Measurements from ENCODE around the gene LIPC. TPM values are rescaled to one million over a fixed set of nuclear protein-coding genes. Genes with fewer than 3 reads are reported as not detected.

Gene LIPC
- total and polyA plus RNA-seq, 2 experiments from 2014 or later: not detected

DNA sequence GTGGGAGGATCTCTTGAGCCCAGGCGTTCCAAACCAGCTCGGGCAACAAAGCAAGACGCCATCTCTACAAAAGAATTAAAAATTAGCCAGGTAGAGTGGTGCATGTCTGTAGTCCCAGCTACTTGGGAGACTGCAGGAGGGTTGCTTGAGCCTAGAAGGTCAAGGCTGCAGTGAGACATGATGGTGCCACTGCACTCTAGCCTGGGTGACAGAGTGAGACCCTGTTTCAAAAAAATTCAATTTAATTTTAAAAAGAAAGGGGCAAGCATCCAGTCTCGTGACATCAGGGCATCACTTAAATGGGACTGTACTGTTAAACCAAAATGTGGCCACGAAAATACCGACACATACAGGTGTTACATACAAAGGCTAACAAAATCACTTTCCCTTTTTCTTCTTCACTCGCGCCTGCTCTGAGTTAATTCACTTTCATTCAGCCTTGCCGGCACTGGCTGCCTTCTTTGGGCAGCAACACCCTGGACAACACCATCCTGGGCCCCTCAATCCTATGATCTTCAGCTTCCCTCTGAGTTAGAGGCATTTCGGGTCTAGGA, 121.7 kb downstream of the LIPC start (continued):
- TF ChIP-seq, protein P1, sequence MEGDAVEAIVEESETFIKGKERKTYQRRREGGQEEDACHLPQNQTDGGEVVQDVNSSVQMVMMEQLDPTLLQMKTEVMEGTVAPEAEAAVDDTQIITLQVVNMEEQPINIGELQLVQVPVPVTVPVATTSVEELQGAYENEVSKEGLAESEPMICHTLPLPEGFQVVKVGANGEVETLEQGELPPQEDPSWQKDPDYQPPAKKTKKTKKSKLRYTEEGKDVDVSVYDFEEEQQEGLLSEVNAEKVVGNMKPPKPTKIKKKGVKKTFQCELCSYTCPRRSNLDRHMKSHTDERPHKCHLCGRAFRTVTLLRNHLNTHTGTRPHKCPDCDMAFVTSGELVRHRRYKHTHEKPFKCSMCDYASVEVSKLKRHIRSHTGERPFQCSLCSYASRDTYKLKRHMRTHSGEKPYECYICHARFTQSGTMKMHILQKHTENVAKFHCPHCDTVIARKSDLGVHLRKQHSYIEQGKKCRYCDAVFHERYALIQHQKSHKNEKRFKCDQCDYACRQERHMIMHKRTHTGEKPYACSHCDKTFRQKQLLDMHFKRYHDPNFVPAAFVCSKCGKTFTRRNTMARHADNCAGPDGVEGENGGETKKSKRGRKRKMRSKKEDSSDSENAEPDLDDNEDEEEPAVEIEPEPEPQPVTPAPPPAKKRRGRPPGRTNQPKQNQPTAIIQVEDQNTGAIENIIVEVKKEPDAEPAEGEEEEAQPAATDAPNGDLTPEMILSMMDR (conservative IDR thresholded peaks at IDR 0.05; ENCODE audit: low read depth in 2 of 2): no peak
- TF ChIP-seq CREB1 (CRISPR knock-in tag; IDR thresholded peaks at IDR 0.05; ENCODE audit: low read depth): no peak
- TF ChIP-seq STAT1 (IDR thresholded peaks at IDR 0.05; ENCODE audit: unreplicated experiment): no peak
- TF ChIP-seq, protein P2, sequence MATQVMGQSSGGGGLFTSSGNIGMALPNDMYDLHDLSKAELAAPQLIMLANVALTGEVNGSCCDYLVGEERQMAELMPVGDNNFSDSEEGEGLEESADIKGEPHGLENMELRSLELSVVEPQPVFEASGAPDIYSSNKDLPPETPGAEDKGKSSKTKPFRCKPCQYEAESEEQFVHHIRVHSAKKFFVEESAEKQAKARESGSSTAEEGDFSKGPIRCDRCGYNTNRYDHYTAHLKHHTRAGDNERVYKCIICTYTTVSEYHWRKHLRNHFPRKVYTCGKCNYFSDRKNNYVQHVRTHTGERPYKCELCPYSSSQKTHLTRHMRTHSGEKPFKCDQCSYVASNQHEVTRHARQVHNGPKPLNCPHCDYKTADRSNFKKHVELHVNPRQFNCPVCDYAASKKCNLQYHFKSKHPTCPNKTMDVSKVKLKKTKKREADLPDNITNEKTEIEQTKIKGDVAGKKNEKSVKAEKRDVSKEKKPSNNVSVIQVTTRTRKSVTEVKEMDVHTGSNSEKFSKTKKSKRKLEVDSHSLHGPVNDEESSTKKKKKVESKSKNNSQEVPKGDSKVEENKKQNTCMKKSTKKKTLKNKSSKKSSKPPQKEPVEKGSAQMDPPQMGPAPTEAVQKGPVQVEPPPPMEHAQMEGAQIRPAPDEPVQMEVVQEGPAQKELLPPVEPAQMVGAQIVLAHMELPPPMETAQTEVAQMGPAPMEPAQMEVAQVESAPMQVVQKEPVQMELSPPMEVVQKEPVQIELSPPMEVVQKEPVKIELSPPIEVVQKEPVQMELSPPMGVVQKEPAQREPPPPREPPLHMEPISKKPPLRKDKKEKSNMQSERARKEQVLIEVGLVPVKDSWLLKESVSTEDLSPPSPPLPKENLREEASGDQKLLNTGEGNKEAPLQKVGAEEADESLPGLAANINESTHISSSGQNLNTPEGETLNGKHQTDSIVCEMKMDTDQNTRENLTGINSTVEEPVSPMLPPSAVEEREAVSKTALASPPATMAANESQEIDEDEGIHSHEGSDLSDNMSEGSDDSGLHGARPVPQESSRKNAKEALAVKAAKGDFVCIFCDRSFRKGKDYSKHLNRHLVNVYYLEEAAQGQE (IDR thresholded peaks at IDR 0.05; ENCODE audit: unreplicated experiment): no peak

DNA sequence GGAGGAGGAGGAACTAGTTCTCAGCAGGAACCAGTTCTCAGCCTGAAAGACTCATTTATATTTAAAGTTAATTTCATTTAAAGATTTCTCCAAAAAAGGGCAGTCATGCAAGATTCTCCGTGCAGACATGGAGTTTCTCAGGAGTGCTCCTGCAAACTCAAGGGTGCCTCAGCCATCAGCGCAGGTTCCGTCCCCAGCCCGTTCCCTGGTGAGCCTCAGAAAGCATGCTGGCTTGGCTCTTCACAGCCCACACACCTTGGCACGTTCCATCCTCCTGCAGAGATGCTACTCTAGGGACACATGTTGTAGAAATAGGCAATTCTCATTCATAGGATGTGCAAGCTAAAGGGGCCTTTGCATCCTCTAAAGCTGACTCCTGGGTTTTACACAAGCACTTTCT, 123.0 kb downstream of the LIPC start:
- no peak overlapping the region for H3K4me2 ChIP-seq
- H2AFZ ChIP-seq: peak overlapping the region; percentile 97; the same call in 1 of the 2 replicates
- Mint-ChIP-seq H3K36me3 (ENCODE audit: low read depth) (peaks cover 5% of the 10 kb centered on the region; the same call in 1 of the 3 replicates), H3K4me1 (peaks cover 29% of the 10 kb centered on the region), H3K9me3 (peaks cover 10% of the 10 kb centered on the region; the same call in 2 of the 3 replicates), H3K4me3 (no peak overlapping the region), H3K27ac (no peak overlapping the region), H3K27me3 (ENCODE audit: insufficient read depth, low read depth, poor library complexity) (peaks cover 12% of the 10 kb centered on the region)
- H3K4me1 ChIP-seq (ENCODE audit: insufficient read depth): peaks cover 13% of the 10 kb centered on the region
- no peaks in the 10 kb centered on the region for H3K79me2 ChIP-seq (replicated peaks; ENCODE audit: insufficient read depth)
- no peaks in the 10 kb centered on the region; the same call in 1 of the 2 replicates for H3K36me3 ChIP-seq (ENCODE audit: insufficient read depth)
- no peak for DNase-seq (ENCODE audit: low spot score)
- H4K20me1 ChIP-seq (replicated peaks; ENCODE audit: insufficient read depth): no peaks in the 10 kb centered on the region
- no peaks in the 10 kb centered on the region for H3F3A ChIP-seq (replicated peaks; ENCODE audit: low read depth)
- no peak overlapping the region for H3K27ac ChIP-seq (ENCODE audit: low read depth)
- H3K27me3 ChIP-seq (ENCODE audit: insufficient read depth): no peaks in the 10 kb centered on the region
- ATAC-seq: no peak
- no peak overlapping the region for H3K4me3 ChIP-seq
- 0 out of 2 replicates have a peak, but pooled peaks cover 5% of the 10 kb centered on the region for H3K9me2 ChIP-seq (ENCODE audit: insufficient read depth)
- TF ChIP-seq, protein P3, sequence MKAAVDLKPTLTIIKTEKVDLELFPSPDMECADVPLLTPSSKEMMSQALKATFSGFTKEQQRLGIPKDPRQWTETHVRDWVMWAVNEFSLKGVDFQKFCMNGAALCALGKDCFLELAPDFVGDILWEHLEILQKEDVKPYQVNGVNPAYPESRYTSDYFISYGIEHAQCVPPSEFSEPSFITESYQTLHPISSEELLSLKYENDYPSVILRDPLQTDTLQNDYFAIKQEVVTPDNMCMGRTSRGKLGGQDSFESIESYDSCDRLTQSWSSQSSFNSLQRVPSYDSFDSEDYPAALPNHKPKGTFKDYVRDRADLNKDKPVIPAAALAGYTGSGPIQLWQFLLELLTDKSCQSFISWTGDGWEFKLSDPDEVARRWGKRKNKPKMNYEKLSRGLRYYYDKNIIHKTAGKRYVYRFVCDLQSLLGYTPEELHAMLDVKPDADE (IDR thresholded peaks at IDR 0.05): no peak
- TF ChIP-seq ZNF114 (CRISPR knock-in tag; IDR thresholded peaks at IDR 0.05) (no peak), EZH2 (IDR thresholded peaks at IDR 0.05; ENCODE audit: low read depth, unreplicated experiment) (no peak), POLR2AphosphoS5 (IDR thresholded peaks at IDR 0.05; ENCODE audit: low read depth) (no peak), NANOG (IDR thresholded peaks at IDR 0.05; ENCODE audit: borderline replicate concordance) (no peak), CREB1 (CRISPR knock-in tag; IDR thresholded peaks at IDR 0.05; ENCODE audit: low read depth) (no peak), JUNB (IDR thresholded peaks at IDR 0.05; ENCODE audit: unreplicated experiment) (no peak)
- TF ChIP-seq, protein P2 (IDR thresholded peaks at IDR 0.05; ENCODE audit: unreplicated experiment): no peak
